RWPE1 (cell line): ENCODE measurements around the gene ENO1.
"Not testable (repeated sequence)": the region's sequence is repeated elsewhere in the genome, so short reads cannot be mapped to it uniquely, and the experiment has no call there.

Experiments
- CTCF ChIA-PET: fragments of 350-600 bp; sonication (Branson Sonifier 250); formaldehyde crosslinking; extraction: SDS; loops from one replicate; lab custom pipeline; 2021; lab: Yijun Ruan, JAX
- POLR2A ChIA-PET: fragments of 400-600 bp; formaldehyde crosslinking; extraction: SDS; loops from one replicate; lab custom pipeline; 2020; ENCODE audit warnings: antibody characterized with exemption; ENCODE audit not compliant: low non-redundant PET; lab: Yijun Ruan, JAX
- DNase-seq: peaks from one replicate; pipeline ENCODE4 v3.0.0; 2012; ENCODE audit warnings: low spot score
- H3K27ac ChIP-seq: fragments of 450-650 bp; 2 replicates; pipeline ENCODE4 v1.5.1; 2017
- CTCF ChIP-seq: fragments of 450-650 bp; conservative IDR thresholded peaks from 2 replicates; pipeline ENCODE4 v1.5.1; 2017; ENCODE audit warnings: low read depth, mild to moderate bottlenecking

The ENO1 gene

GRCh38 chr1:8844501-8845006 is 33.9 kb downstream of the ENO1 start:
- H3K27ac ChIP-seq, result no peak overlapping the region
- CTCF ChIA-PET, result interaction anchor here (0.6 to 0.8 kb wide), 2 partner anchors 282 to 320 kb away, joined by 3 read pairs; no protein-coding TSS in a partner anchor
- DNase-seq, result no peak
- POLR2A ChIA-PET, result no interaction called here
- no peak for TF ChIP-seq CTCF

GRCh38 chr1:8841395-8841794 is 37.1 kb downstream of the ENO1 start:
- H3K27ac ChIP-seq, result no peak overlapping the region
- ChIA-PET POLR2A (no interaction called here), CTCF (no interaction called here)
- no peak for TF ChIP-seq CTCF
- no peak for DNase-seq

GRCh38 chr1:8839990-8840389 is 38.5 kb downstream of the ENO1 start:
- no peak for DNase-seq
- no peak for TF ChIP-seq CTCF
- ChIA-PET POLR2A (no interaction called here), CTCF (interaction anchor here (1.4 to 2.1 kb wide), 2 partner anchors 9 to 14 kb away, joined by 3 to 7 read pairs; no protein-coding TSS in a partner anchor)
- H3K27ac ChIP-seq, result no peak overlapping the region

DNA sequence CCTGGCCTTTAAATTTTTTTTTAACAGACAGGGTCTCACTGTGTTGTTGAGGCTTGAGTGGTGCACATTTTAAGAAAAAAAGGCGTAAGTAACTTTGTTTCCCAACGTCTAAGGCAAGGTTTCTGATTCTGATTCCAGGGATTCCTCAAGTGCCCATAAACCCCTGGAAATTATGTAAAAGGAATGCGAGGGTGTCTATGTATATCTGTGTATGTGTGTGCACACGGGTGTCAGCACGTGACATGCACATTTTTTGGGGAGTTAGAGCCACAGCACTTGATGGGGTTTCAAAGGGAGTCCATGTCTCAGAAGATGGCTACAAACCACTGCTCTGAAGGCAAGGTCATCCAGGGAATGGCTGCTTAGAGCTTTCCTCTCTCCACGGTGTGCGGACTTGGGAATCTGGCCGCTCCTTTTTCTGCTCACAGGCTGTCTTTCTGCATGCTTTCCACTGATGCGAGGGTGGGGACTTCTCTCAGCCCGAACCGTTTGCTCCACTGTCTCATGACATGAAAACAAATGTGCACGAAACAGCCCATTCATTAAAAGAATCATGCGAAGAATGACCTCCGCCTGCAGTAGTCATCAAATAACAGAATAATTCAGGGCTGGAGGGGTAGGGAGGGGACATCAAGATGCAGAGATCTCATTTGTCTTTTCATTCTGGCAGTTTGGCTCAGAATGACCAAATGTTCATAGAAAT is 42.4 kb downstream of the ENO1 start:
- ChIA-PET CTCF (interaction anchor here (0.7 kb wide), 1 partner anchor 20 kb away, joined by 3 read pairs; no protein-coding TSS in a partner anchor), POLR2A (no interaction called here)
- TF ChIP-seq CTCF, result no peak
- no peak overlapping the region for H3K27ac ChIP-seq
- DNase-seq, result no peak

DNA sequence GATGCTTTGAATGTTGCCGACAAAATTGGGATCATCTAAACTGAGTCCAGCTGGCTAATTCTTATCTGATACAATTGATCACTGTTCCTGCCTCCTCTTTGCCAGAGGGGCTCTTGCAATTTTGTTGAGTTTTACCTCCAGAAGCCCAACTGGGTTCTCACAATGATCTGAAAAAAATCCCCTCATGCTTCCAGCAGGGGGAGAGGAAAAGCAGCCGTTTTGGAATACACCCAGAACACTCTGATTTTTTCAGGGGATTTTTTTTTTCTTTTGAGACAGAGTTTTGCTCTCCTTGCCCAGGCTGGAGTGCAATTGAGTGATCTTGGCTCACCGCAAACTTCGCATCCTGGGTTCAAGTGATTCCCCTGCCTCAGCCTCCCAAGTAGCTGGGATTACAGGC is 47.1 kb downstream of the ENO1 start:
- no peak for DNase-seq
- no peak for TF ChIP-seq CTCF
- CTCF ChIA-PET, result interaction anchor here (0.6 to 0.7 kb wide), 2 partner anchors 15 to 644 kb away, joined by 3 to 5 read pairs; no protein-coding TSS in a partner anchor
- POLR2A ChIA-PET, result no interaction called here
- H3K27ac ChIP-seq, result no peak overlapping the region

DNA sequence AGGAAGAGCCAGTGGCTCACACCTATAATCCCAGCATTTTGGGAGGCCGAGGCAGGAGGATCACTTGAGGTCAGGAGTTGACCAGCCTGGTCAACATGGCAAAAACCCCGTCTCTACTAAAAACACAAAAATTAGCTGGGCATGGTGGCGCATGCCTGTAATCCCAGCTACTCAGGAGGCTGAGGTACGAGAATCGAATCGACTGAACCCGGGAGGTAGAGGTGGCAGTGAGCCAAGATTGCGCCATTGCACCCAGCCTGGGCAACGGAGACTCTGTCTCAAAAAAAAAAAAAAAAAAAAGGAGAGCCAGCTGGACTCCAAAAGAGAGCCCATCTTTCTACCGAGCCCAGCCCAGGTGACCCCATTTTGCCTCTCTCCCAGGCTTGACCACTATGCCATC is 47.8 kb downstream of the ENO1 start:
- DNase-seq, CTCF ChIA-PET, H3K27ac ChIP-seq, POLR2A ChIA-PET: not testable (repeated sequence)

DNA sequence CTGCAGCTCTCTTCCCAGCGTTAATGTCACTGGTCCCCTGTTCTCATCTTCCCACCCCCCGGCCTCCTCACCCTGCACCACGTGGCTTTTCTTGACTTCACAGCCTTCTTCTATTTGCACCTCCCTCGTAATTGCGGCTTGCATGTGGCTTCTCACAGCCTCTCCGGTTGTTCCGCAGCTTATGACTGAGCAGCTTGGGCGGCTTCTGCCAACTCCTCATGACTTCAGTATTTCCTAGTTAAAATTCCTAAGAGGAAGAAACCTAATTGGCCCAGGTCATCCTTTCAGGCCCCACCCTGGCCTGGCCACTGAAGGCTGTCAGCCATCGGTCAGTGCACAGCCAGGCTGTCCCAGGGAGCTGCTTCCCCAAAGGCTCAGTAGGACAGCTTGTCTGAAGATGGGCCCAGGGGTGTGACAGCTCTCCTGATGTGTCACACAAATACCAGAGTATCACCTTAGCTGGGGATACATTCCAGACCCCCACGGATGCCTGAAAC is 52.5 kb downstream of the ENO1 start:
- ChIA-PET POLR2A (no interaction called here), CTCF (interaction anchor here (0.7 to 1.3 kb wide), 2 partner anchors 14 to 23 kb away, joined by 3 to 4 read pairs; no protein-coding TSS in a partner anchor)
- no peak overlapping the region for H3K27ac ChIP-seq
- DNase-seq, result no peak
- TF ChIP-seq CTCF, result no peak
